Colonic mucosa (tissue), 4 donors: ENCODE measurements around the gene AUH. TPM values are rescaled to one million over a fixed set of nuclear protein-coding genes. Genes with fewer than 3 reads are reported as not detected.

Experiments
- DNase-seq: peaks from one replicate; pipeline ENCODE4 v3.0.0-alpha.2; 2020
- H3K27ac ChIP-seq: fragments of 200-600 bp; one replicate; pipeline ENCODE4 v1.8.0; 2021
- H3K27me3 ChIP-seq: fragments of 200-600 bp; one replicate; pipeline ENCODE4 v1.8.0; 2021
- H3K36me3 ChIP-seq: fragments of 200-600 bp; one replicate; pipeline ENCODE4 v1.8.0; 2021
- H3K4me1 ChIP-seq: fragments of 200-600 bp; one replicate; pipeline ENCODE4 v1.8.0; 2021; ENCODE audit warnings: mild to moderate bottlenecking
- H3K4me3 ChIP-seq: fragments of 200-600 bp; one replicate; pipeline ENCODE4 v1.8.0; 2021
- H3K9ac ChIP-seq, 2 donors: one replicate each; pipeline ENCODE4 v1.7.0; 2013; ENCODE audit warnings: control low read depth in 2 of 2, low read depth in 2 of 2, low read length in 2 of 2
- H3K9me3 ChIP-seq: fragments of 200-600 bp; one replicate; pipeline ENCODE4 v1.8.0; 2021
- CTCF ChIP-seq: fragments of 200-600 bp; IDR thresholded peaks from one replicate; pipeline ENCODE4 v1.8.0; 2022; ENCODE audit warnings: antibody characterized with exemption, mild to moderate bottlenecking
- intact Hi-C: fragments of 100-400 bp; cut with DNase I; formaldehyde crosslinking; loops from one replicate; pipeline ENCODE4 v1.14.1; 2022
- total RNA-seq, 2 donors: library from RNA; stranded (reverse); fragmentation: NEBNext Ultra II Directional in 1 of 2; extraction: Animal tissue kit (Norgen Biotek cat#: 25700) in 1 of 2; gene quantifications; one replicate each; pipeline ENCODE4 v1.2.1, GENCODE V29; 2021
- donor health status: healthy.
- donor health status: DM: no; HTN: no; CAD: no.
- donor health status: DM: no; HTN: no; CAD: no.

AUH gene
- total RNA-seq, 2 donors from 2014 or later = 21.5 to 47.6 TPM

GRCh38 chr9:91231619-91232018 lies 130.1 kb downstream of the AUH start:
- H3K36me3 ChIP-seq = no peaks in the 10 kb centered on the region
- no peaks in the 10 kb centered on the region for H3K27me3 ChIP-seq
- TF ChIP-seq CTCF = no peak
- no peak overlapping the region for H3K27ac ChIP-seq
- DNase-seq = no peak
- no peaks in the 10 kb centered on the region for H3K9me3 ChIP-seq
- intact Hi-C loops = no loop called here
- no peaks in the 10 kb centered on the region for H3K4me1 ChIP-seq
- H3K4me3 ChIP-seq = no peak overlapping the region
- no peak overlapping the region for H3K9ac ChIP-seq

- intact Hi-C loops = no loop called here
- no peaks in the 10 kb centered on the region for H3K4me1 ChIP-seq
Measured at GRCh38 chr9:91223000-91223399, 138.7 kb downstream of the AUH start.

GRCh38 chr9:91222457-91222856 lies 139.3 kb downstream of the AUH start:
- intact Hi-C loops = no loop called here
- H3K4me1 ChIP-seq = no peaks in the 10 kb centered on the region
- no peaks in the 10 kb centered on the region for H3K27me3 ChIP-seq
- no peak overlapping the region for H3K4me3 ChIP-seq
- no peak overlapping the region for H3K9ac ChIP-seq
- H3K36me3 ChIP-seq = no peaks in the 10 kb centered on the region
- no peak for DNase-seq
- H3K9me3 ChIP-seq = no peaks in the 10 kb centered on the region
- H3K27ac ChIP-seq = no peak overlapping the region
- TF ChIP-seq CTCF = no peak

More at GRCh38 chr9:91223000-91223399, 138.7 kb downstream of the AUH start:
- Histone ChIP-seq H3K4me3 (no peak overlapping the region), H3K27ac (no peak overlapping the region), H3K27me3 (no peaks in the 10 kb centered on the region), H3K9ac (no peak overlapping the region), H3K36me3 (no peaks in the 10 kb centered on the region), H3K9me3 (no peaks in the 10 kb centered on the region)
- DNase-seq = no peak
- no peak for TF ChIP-seq CTCF

GRCh38 chr9:91221332-91221731 lies 140.4 kb downstream of the AUH start:
- intact Hi-C loops = no loop called here
- no peak for TF ChIP-seq CTCF
- H3K4me3 ChIP-seq = no peak overlapping the region
- no peaks in the 10 kb centered on the region for H3K4me1 ChIP-seq
- H3K9ac ChIP-seq = no peak overlapping the region
- no peak for DNase-seq
- no peaks in the 10 kb centered on the region for H3K36me3 ChIP-seq
- H3K27ac ChIP-seq = no peak overlapping the region
- H3K27me3 ChIP-seq = no peaks in the 10 kb centered on the region
- no peaks in the 10 kb centered on the region for H3K9me3 ChIP-seq

GRCh38 chr9:91220491-91221135 lies 141.1 kb downstream of the AUH start:
- TF ChIP-seq CTCF = no peak
- intact Hi-C loops = no loop called here
- no peak overlapping the region for H3K27ac ChIP-seq
- no peaks in the 10 kb centered on the region for H3K36me3 ChIP-seq
- no peak for DNase-seq
- no peak overlapping the region for H3K4me3 ChIP-seq
- no peak overlapping the region for H3K9ac ChIP-seq
- no peaks in the 10 kb centered on the region for H3K27me3 ChIP-seq
- H3K4me1 ChIP-seq = no peaks in the 10 kb centered on the region
- no peaks in the 10 kb centered on the region for H3K9me3 ChIP-seq
